Activated naive CD8-positive, alpha-beta T cell (primary cell): ENCODE measurements around the gene TMEM200C.
A peak's percentile ranks its signal among the peaks of the same experiment; 100 is the strongest.

Experiments used
- H3K27ac Mint-ChIP-seq: one replicate; pipeline ENCODE4 v1.8.0; 2021; ENCODE audit warnings: mixed read lengths
- H3K27me3 Mint-ChIP-seq: one replicate; pipeline ENCODE4 v1.8.0; 2021; ENCODE audit warnings: mixed read lengths
- H3K36me3 Mint-ChIP-seq: one replicate; pipeline ENCODE4 v1.8.0; 2021; ENCODE audit warnings: mixed read lengths
- H3K4me1 Mint-ChIP-seq: one replicate; pipeline ENCODE4 v1.8.0; 2021; ENCODE audit warnings: low read depth, mixed read lengths
- H3K4me3 Mint-ChIP-seq: one replicate; pipeline ENCODE4 v1.8.0; 2021; ENCODE audit warnings: mild to moderate bottlenecking, mixed read lengths
- H3K9me3 Mint-ChIP-seq: one replicate; pipeline ENCODE4 v1.8.0; 2021; ENCODE audit warnings: low read depth, mixed read lengths

The TMEM200C gene

DNA sequence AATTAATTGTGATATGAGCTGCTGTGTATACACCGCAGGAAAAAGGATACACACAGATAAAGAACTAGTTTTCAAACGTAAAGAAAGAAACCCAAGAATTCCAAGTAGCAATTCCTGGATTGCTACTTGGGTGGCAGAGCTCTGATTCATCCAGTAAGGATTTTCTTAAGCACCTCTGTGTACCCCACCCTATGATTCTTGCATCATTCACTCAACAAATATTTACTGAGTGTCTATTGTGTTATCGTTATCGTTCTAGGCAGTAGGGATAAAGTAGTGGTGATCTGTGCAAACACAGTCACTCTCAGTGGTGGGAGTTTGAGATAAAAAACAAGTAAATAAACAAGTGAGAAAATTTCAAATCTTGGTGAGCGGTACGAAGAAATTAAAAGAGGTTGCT, 4.9 kb upstream of the TMEM200C start:
- Mint-ChIP-seq H3K4me3 (no peak overlapping the region), H3K36me3 (no peaks in the 10 kb centered on the region), H3K4me1 (no peaks in the 10 kb centered on the region), H3K27me3 (peaks cover 22% of the 10 kb centered on the region), H3K27ac (no peak overlapping the region), H3K9me3 (no peaks in the 10 kb centered on the region)

DNA sequence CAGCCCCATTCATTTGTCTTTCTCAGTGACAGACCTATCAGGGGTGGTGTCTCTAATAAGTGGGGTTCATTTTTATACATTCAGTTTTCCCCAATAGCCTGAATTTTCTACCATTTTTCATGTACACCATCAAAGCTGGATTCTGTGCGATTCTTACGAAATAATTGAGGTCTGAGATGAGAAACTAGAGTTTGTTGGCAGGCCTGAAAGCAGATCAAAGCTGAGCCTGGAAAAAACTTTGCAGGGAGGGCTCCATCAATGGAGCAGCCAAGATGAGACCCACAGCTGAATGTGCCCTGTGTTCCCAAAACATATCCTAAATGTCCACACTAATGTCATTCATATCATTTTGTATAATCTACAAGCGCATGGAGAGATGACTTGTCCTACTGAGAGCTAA, 4.5 kb upstream of the TMEM200C start:
- H3K4me1 Mint-ChIP-seq = no peaks in the 10 kb centered on the region
- no peak overlapping the region for H3K4me3 Mint-ChIP-seq
- H3K27ac Mint-ChIP-seq = no peak overlapping the region
- H3K27me3 Mint-ChIP-seq = peaks cover 20% of the 10 kb centered on the region
- H3K9me3 Mint-ChIP-seq = no peaks in the 10 kb centered on the region
- no peaks in the 10 kb centered on the region for H3K36me3 Mint-ChIP-seq

DNA sequence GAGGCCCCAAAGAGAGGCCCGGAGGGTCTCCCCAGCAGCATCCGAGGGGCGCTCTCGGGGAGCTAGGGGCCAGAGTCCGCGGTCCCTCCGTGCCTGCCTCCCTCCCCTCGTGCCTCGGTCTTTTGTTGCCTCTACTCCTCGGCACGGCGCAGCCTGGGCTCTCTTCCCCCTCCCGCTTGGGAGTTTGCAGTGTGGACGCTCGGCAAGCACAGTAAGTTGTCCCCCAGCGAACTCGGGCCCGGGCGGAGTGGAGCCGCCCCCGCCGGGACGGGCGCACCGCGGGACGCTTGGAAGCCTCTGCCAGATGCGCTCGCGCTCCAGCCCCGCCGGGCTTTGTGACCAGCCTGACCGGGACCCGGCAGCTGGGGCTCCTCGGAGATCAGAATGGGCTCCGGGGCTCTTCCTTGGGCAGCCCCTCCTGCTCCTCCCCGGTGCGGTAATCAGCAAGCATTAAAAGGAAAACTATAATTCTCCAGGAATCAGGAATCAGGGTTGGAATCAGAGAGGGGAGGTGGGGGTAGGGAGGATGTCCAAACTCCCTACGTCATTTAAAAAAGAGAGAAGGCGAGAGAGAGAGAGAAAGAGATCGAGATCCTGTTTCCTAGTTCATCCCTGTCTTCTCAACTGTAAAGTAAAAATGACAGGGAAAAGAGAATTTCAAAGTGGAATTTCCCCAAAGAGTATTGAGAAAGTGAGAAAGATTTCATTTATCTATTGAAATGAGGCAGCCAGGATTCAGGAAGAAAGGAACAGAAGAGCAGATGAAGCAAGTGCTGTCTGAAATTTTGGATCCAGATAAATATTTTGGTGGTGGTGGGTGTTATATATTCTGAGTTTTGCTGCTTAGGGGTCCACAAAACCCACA, 786 bp upstream of the TMEM200C start:
- Mint-ChIP-seq H3K27me3 (peaks cover 37% of the 10 kb centered on the region), H3K27ac (no peak overlapping the region), H3K4me3 (peak overlapping the region; percentile 49), H3K9me3 (no peaks in the 10 kb centered on the region), H3K36me3 (no peaks in the 10 kb centered on the region), H3K4me1 (peaks cover 9% of the 10 kb centered on the region)

DNA sequence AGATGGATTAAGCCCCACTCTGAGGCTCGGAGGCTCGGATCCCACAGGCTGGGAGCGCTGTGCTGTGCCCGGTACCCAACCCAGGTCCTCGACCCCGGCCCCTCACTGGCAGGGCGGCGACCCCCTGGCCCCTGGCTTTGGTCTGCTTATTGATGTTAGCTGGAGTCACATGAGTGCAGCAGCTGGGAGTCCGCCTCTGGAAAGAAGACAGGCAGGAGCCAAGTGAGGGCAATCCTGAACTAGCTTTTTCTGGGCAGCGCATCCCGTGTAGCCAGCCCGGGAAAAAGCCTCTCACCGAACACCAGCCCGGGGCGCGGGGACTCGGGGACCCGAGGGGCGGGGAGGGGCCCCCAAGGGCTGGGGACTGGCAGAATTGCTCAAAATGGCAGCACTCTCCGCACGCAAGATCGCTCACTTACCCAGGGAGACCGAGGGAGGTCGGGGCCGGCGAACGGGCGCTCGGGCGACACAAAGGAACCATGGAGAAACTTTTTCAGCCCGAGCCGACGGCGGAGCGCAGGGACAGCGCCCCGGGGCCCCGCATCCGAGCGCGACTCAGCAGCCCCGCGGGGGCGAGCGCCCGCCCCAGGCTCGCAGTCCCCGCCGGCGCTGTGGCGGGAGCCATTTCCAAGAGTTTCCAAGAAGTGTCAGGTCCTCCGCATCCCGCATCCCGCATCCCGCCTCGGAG, 567 bp downstream of the TMEM200C start:
- Mint-ChIP-seq H3K4me1 (peaks cover 9% of the 10 kb centered on the region), H3K4me3 (peak overlapping the region; percentile 77), H3K9me3 (no peaks in the 10 kb centered on the region), H3K36me3 (no peaks in the 10 kb centered on the region), H3K27ac (no peak overlapping the region), H3K27me3 (peaks cover 30% of the 10 kb centered on the region)

DNA sequence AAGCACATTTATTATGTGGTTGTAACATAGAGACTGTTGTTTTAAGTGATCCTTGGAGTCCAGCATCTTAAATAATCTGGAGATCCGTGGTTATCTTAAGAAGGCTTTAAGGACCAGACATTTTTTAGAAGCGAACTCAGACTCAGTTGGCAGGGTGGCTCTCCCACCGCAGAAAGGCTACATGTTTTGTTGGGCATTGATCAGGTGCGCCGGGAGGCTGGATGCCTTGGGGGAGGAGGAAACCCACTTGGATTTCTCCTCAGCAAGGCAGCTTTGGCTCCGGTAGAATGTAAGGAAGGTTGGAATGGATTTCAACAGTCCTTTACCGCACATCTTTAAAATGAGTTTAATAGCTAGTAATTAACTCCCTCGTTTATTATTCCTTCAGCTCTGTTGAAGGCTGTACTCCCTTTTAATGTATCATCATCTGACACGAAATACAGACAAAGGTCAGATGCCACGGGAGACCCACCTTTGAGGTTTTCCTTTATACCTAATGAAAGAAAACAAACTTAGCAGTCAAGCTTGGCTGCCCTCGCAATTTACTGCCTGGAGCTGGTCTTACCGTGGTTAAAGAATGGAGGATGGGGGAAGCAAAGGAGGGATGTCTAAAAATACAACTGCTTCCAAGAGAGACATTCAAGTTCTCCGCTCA, 1.2 kb downstream of the TMEM200C start:
- no peaks in the 10 kb centered on the region for H3K36me3 Mint-ChIP-seq
- H3K9me3 Mint-ChIP-seq = no peaks in the 10 kb centered on the region
- no peak overlapping the region for H3K27ac Mint-ChIP-seq
- H3K4me3 Mint-ChIP-seq = peak overlapping the region; percentile 77
- peaks cover 9% of the 10 kb centered on the region for H3K4me1 Mint-ChIP-seq
- H3K27me3 Mint-ChIP-seq = peaks cover 31% of the 10 kb centered on the region

DNA sequence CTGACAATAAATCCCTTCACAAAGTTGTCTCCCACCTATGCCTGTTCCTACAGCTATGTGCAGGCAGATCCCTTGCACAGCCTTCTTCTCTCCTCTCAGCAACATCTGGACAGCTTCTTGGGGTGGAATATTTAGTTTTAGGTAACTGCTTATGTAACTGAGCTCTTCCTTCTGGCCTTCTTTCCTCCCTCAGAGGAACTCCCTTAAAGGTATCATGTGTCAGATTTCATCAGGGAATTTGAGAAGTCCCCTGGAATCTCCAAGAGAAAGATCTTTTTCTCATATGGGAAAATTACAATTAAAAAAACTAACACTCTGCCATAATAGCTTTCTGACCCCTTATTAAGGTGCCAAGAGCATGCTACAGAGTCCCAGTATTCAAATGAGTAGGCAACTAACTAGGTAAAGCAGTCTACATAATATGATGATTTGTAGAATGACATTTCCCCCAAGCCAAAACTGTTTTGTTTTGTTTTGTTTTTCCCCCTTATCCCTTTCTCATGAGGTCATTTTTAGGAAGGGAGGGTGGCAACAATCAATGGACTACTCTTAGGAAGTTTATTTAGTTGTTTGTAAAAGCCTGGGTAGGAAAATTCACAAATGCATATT, 2.4 kb downstream of the TMEM200C start:
- Mint-ChIP-seq H3K4me1 (peaks cover 9% of the 10 kb centered on the region), H3K36me3 (no peaks in the 10 kb centered on the region), H3K27ac (no peak overlapping the region), H3K4me3 (no peak overlapping the region), H3K27me3 (peaks cover 36% of the 10 kb centered on the region), H3K9me3 (no peaks in the 10 kb centered on the region)

DNA sequence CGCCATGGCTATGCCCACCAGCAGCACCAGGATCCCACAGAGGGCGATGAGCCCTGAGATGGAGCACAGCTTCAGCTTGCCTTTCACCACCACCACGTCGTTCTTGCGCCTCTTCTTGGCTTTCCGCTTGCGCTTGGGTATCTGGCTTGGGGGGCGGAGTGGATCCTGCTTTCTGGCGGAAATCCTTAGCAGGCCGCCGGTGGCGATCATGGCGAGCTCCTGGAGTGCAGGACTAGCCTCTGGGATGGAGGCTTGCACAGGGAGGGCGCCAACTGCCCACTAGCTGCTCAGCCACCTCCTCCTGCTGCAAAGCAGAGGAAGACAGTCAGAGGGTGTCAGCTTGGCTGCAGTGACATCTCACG, 3.5 kb downstream of the TMEM200C start:
- Mint-ChIP-seq H3K4me3 (peak overlapping the region; percentile 64), H3K36me3 (no peaks in the 10 kb centered on the region), H3K27ac (no peak overlapping the region), H3K9me3 (no peaks in the 10 kb centered on the region), H3K4me1 (peaks cover 9% of the 10 kb centered on the region), H3K27me3 (peaks cover 41% of the 10 kb centered on the region)

DNA sequence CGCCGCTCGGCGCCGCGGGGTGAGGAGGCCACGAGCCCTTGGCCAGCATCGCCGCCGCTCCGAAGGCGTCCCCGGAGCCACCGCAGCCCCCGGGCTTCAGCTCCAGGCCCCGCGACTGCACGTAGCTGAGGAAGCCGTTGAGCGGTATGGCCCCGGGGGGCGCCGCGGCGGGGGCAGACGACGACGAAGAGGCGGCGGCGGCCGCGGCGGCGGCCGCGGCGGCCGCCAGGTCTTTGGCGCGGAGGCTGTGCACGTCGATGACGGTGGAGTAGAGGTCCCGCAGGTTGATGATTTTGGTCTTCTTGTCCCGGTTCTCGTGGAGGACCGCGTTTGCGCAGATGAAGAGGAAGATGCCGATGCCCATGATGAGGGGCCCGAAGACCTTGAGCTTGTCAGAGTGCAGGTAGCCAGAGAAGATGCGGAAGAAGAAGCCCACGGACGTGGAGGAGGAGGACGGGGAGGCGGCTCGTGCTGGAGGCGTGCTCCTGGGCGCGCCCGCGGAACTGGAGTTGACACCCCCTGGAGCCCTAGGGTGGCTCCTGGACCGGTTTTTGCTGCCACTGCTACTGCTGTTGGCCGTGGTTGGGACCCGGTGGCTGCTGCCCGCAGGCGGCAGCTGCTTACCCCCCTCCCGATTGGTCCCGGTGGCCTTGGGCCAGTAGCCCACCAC, 4.0 kb downstream of the TMEM200C start:
- peaks cover 37% of the 10 kb centered on the region for H3K27me3 Mint-ChIP-seq
- H3K4me3 Mint-ChIP-seq = peak overlapping the region; percentile 64
- no peaks in the 10 kb centered on the region for H3K9me3 Mint-ChIP-seq
- H3K4me1 Mint-ChIP-seq = peaks cover 9% of the 10 kb centered on the region
- H3K27ac Mint-ChIP-seq = no peak overlapping the region
- no peaks in the 10 kb centered on the region for H3K36me3 Mint-ChIP-seq

DNA sequence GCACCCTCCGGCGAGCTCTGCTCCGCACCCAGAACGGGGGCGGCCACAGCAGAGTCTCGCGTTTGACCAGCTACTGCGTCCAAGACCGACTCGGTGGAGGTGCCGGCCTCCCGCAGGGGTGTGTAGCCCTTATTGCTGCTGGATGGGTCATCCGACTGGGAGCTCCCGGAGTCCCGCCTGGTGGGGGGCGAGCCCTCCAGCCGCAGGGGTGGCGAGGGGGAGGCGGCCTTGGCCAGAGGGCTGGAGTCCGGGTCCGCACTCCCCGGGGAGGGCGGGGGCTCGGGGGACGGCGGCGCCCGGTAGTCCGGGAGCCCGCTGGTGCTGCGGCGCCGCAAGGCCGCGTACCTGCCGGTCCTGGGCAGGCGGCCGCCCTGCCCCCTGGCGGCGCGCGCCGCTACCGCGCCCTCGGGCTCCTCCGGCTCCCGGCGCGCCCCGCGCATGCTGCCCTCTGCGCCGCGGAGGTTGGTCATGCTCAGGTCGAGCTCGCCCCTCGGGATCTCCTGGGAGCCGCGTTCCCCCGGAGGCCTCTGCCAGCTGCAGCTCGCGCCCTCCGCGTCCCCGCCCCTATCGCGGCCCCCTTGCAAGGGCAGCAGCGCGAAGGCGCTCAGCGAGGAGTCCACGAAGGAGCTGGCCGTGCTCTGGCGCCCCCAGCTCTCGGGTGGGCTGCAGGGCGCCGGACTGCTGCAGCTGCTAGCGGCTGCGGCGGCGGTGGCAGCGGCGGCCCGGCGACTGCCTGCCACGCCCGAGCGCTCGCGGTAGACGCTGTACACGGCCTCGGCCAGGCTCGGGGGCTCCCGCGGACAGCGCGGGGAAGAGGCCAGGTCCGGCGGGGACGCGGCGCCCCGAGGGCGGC, 4.8 kb downstream of the TMEM200C start:
- Mint-ChIP-seq H3K27ac (no peak overlapping the region), H3K9me3 (no peaks in the 10 kb centered on the region), H3K27me3 (peaks cover 35% of the 10 kb centered on the region)

DNA sequence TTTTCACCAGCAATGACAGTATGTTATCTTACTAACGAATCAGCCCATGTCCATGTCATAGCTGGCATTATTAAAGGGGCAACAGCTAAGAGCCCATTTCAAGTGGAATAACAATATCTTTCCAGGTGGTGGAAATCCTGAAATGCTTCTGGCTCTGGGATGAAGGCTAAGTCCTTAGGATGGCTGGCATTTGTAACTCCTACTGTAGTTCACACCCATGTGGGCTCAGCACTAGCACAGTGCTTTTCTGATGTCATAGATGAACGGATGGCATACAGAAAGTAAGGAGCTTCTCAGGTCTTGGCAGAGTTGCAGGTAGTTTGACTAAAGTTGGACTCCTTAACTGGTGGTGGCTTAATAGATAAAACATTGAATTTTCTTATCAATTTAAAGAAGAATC, 10.0 kb downstream of the TMEM200C start:
- H3K27me3 Mint-ChIP-seq = peaks cover 20% of the 10 kb centered on the region

More for the DNA sequence above, 4.8 kb downstream of the TMEM200C start:
- peaks cover 9% of the 10 kb centered on the region for H3K4me1 Mint-ChIP-seq
- no peaks in the 10 kb centered on the region for H3K36me3 Mint-ChIP-seq
- H3K4me3 Mint-ChIP-seq = no peak overlapping the region

DNA sequence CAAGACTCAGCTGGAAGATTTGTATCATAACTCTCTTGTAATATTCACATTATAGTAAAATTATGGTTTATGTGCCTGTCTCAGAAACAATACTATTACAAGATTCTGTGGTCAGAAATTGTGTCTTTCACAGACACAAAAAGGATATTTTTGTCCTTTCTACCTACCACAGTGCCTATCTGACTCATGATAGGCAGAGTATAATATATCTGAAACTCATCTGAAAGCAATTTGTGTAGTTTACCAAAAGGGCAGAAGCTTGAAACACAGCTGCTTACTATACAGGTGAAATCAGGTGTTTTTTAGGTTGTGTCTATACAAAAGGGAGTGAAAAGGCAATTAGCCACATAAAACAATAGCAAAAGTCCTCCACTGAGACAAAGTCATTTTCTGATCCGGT, 10.9 kb downstream of the TMEM200C start:
- Mint-ChIP-seq H3K36me3 (no peaks in the 10 kb centered on the region), H3K4me1 (no peaks in the 10 kb centered on the region)

More for the DNA sequence above, 10.0 kb downstream of the TMEM200C start:
- Mint-ChIP-seq H3K4me3 (no peak overlapping the region), H3K9me3 (no peaks in the 10 kb centered on the region), H3K4me1 (no peaks in the 10 kb centered on the region), H3K27ac (no peak overlapping the region), H3K36me3 (no peaks in the 10 kb centered on the region)

DNA sequence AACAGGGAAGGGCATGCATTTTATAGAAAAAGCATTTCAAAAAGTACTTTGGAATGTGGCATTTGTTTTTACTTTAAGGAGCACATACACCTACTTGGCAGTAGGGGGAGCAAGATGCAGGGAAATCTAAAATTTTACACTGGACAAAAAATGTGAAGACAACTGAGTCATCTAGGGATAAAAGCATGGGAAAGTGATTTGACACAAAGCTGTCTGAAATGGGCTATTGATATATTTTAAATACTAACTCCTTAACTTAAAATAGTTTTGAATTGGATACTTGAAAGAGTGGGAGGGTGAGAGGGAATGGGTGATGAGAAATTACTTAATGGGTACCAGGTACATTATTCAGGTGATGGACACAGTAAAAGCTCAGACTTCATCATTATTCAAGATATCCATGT, 15.8 kb downstream of the TMEM200C start:
- Mint-ChIP-seq H3K27ac (no peak overlapping the region), H3K4me3 (no peak overlapping the region), H3K9me3 (no peaks in the 10 kb centered on the region), H3K36me3 (no peaks in the 10 kb centered on the region), H3K4me1 (no peaks in the 10 kb centered on the region), H3K27me3 (peaks cover 17% of the 10 kb centered on the region)

More for the DNA sequence above, 10.9 kb downstream of the TMEM200C start:
- H3K27me3 Mint-ChIP-seq = peaks cover 21% of the 10 kb centered on the region
- no peak overlapping the region for H3K4me3 Mint-ChIP-seq
- no peaks in the 10 kb centered on the region for H3K9me3 Mint-ChIP-seq
- H3K27ac Mint-ChIP-seq = no peak overlapping the region

DNA sequence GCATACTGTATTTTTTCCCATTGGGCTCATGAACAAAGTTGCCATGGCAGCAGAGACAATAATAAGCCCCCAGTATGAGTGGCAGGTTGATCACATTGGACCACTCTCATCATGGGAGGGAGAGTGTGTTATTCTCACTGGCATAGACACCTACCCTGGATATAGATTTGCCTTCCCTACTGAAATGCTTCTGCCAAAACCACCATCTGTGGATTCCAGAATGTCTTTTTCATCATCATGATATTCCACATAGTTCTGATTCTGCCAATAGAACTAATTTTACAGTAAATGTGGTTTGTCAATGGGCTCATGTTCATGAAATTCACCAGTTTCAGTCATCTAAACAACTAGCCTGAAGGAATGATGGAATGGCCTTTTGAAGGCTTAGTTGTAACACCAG, 18.4 kb downstream of the TMEM200C start:
- H3K36me3 Mint-ChIP-seq = no peaks in the 10 kb centered on the region
- no peak overlapping the region for H3K27ac Mint-ChIP-seq
- no peaks in the 10 kb centered on the region for H3K4me1 Mint-ChIP-seq
- H3K9me3 Mint-ChIP-seq = no peaks in the 10 kb centered on the region
- no peak overlapping the region for H3K4me3 Mint-ChIP-seq
- peaks cover 17% of the 10 kb centered on the region for H3K27me3 Mint-ChIP-seq

DNA sequence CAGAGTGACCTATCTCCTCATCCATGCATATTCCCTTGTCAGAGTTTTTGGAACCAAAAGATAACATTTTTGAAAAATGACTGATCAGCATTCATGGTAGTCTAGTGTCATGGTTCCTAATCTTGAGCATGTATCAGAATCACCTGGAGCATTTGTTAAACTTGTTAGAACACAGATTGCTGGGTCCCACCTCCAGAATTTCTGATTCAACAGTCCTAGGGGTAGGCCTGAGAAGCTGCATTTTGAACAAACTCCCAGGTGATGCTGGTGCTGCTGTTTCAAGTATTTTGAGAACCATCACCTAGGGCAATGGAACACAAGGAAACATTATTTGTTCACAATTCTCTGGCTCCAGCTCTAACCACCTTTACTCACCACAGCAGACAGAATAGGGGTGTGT, 21.0 kb downstream of the TMEM200C start:
- Mint-ChIP-seq H3K4me1 (no peaks in the 10 kb centered on the region), H3K4me3 (no peak overlapping the region), H3K9me3 (no peaks in the 10 kb centered on the region), H3K36me3 (no peaks in the 10 kb centered on the region), H3K27me3 (peaks cover 14% of the 10 kb centered on the region), H3K27ac (no peak overlapping the region)
